NCI-H82 treated with DMSO at 0.1 percent for 48 hours (cell line): ENCODE data around the gene MYCBP2.
"Not testable (repeated sequence)": the region's sequence is repeated elsewhere in the genome, so short reads cannot be mapped to it uniquely, and the experiment has no call there.

Source experiments
- DNase-seq: peaks from one replicate; lab custom pipeline; 2025; ENCODE audit not compliant: unreplicated experiment; lab: John Stamatoyannopoulos, UW

MYCBP2 gene

DNA sequence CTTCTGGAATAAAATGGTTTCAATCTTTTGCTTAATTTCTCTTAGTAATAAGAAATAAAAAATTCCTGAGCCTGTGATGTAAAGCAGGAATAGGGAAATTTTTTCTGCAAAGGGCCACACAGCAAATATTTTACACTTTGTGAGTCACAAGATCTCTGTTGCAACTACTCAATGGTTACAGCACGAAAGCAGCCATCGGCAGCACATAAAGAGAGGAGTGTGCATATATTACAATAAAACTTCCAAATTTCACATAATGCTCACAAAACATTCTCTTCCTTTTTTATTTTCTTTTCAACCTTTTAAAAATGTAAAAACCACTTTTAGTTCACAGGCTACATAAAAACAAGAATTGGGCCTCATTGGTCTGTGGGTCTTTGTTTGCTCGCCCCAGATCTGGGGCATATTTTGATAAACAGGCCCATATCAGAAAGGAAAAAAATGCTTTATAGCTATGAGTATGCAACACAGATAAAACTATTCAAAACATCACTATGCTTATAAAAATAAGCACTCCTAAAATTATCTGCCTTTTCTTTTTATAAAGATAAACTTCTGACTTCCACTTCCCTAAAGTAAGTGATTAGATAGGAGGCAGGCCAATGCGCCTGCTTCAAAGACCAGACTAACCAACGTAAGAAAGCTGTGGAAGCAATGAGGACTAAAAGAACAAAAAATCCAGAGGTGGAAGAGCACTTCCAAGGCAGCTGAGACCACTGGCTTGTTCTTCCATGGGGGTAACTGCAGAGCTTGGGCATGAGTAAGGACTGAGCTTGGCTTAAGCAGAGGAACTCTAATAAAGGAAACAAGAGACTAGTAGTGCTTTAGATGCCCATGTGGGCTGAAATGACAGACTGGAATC, 26.5 kb downstream of the MYCBP2 start:
- DNase-seq: no peak

DNA sequence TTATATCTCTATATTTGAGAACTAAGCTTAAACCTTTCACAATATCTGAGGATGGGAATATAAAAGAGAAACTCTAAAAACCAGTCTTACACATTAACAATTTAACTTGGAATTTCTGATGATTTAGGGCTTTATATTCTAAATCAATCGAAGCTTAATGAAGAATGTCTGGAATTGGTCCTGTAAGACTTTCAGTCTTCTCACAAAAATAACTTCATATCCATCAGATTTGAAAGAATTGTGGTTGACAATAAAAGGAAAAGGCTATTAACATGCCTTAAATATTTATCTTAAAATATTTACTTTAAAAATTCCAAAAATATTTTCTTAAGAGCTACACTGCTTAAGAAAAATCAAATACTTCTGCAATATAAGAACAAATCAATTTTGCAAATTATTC, 27.3 kb downstream of the MYCBP2 start:
- no peak for DNase-seq

DNA sequence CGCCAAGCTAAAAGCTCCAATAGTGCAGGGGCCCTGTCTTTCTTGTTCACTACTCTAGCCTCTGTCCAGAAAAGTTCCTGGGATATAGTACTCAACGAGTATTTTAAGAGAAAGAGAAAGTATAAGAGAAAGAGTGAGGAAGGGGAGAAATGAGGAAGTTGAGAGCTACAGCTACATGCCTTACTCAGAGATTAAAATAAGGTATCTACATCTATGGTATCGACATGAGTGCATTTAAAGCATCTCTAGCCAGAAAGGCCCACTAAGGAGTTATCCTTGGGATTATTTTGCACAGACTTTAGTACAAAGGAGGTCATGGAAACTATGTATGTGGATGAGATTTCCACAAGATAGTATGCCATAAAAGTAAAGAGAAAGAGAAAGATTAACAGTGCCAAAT, 28.5 kb downstream of the MYCBP2 start:
- DNase-seq: no peak

DNA sequence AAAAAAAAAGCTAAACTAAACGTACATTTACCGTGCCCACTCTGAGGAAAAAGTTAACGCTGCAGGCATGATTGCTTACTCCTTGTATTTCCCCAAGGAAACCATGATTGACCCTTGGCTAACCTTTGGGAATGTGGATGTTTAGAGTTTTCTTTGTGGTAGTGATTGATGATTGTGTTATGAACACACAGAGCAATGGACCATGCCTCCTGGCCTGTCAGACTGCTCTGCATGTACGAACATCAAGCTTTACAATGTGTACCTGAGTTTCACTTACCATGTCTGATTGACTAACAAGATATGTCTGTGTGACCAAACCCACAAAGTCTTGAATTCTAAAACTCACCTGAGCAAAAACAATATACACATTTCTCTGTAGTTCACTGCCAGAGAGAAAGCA, 35.1 kb downstream of the MYCBP2 start:
- DNase-seq: no peak

DNA sequence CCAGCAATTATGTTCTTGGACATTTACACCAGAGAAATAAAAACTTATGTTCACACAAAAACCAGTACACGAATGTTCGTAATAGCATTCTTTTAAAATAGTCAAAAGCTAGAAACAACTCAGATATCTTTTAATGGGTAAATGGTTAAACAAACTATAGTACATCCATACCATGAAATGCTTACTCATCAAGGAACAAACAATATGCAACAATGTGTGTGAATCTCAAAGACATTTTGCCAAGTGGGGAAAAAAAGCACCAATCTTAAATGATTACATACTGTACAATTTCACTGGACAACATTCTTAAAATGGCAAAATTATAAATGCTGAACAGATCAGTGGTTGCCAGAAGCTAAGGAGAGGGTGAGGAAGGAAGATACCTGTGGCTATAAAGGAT, 36.6 kb downstream of the MYCBP2 start:
- no peak for DNase-seq

DNA sequence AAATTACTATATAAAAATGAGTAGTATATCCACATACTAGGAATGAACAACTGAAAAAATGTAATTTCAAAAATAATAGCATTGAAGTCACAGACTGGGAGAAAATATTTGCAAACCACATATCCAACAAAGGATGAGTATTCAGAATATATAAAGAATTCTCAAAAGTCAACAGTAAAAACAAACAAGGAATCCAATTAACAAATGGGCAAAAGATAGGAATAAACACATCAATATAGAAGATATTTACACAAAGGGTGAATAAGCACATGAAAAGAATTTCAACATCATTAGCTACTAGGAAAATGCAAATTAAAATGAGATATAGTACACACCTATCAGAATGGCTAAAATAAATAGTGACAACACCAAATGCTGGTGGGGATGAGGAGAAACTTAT, 37.0 kb downstream of the MYCBP2 start:
- no peak for DNase-seq

DNA sequence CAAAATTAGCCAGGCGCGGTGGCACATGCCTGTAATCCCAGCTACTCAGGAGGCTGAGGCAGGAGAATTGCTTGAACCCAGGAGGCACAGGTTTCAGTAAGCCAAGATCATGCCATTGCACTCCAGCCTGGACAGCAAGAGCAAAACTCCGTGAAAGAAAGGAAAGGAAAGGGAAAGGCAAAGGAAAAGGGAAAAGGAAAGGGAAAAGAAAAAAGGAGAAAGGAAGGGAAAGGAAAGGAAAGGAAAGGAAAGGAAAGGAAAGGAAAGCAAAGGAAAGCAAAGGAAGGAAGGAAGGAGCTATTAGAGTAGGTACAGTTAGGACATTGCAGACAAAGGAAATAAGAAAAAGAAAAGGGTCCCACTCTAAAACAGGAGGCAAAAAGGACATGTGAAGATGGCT, 41.3 kb downstream of the MYCBP2 start:
- DNase-seq: not testable (repeated sequence)

DNA sequence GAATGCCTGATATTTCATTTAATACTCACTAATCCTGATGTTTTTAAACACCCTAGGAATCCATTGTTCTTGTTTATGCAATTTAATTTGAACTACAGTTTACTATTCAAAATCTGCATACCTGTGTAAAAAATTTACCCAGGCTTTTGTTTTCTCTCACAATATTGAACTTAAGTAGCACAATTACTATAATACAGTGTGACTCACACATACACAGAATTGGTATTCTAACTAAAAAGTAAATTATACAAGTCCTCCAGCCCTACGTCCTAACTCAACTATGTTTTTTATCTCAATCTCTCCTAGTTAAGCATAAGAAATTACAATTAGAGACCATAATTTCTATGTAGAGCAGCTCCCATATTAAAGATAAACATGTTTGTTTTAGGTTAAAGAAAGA, 41.8 kb downstream of the MYCBP2 start:
- DNase-seq: no peak

DNA sequence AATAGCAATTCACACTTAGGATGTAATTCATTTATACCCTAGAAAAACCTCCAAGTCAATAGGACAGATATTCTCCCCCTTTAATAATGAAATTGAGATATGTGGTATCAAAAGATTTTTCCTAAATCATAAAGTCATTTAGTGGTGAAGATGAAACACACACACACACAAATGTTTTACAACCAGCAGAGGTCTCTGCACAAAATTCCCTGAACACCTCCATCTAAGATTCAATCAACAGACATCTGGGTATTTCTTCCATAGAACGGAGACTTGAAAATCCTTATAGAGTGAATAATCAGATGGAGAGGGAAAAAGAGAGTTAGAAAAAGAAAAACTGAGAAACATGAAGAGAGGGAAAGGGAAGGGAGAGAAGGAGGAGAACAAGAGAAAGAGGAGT, 52.8 kb downstream of the MYCBP2 start:
- DNase-seq: no peak

DNA sequence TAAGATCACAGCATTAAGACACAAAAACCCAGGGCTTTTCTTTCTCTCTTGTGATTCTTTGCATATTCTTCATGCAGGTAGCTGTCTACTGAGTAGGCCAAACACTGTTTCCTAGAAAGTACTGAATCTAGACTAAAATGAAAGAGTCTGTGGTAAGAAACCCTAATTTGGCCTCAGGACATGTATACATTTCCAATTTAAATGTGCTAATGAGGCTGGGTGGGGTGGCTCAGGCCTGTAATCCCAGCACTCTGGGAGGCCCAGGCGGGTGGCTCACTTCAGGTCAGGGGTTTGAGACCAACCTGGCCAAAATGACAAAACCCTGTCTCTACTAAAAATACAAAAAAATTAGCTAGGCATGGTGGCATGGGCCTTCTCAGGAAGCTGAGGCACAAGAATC, 57.8 kb downstream of the MYCBP2 start:
- DNase-seq: no peak

DNA sequence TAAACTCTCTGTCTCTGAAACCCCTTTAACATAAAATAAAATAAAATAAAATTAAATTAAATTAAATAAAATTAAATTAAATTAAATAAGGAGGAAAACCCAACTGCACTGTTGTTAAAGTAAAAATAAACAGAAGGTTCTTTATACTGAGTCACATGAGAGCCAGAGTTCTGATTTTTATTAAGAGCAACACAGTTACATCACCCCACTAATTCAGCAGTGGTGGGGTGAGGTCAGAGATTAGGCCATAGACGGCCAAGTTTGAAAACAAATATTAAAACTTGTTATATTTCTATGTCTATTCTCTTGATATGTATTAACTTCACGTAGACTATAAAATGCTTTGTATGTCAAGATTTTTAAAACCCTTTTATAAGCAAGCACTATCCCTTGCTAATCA, 59.5 kb downstream of the MYCBP2 start:
- no peak for DNase-seq

DNA sequence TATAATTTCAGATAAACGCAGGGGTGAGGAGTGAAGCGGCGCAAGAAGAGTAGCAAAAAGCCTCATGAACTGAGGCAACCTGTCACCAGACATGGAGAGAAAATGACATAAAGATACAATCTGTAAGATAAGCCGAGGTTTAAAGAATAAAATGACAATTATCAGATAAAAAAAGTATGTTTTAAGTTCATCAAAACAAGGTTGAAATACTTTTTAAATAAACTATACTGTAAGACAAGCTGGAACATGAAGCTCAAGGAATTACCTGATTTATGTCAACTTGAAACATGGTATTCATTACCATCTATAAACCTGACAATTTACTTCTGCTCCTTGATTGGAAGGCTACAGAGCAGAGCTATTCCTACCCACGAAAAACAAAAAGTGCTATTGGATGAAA, 61.6 kb downstream of the MYCBP2 start:
- no peak for DNase-seq

DNA sequence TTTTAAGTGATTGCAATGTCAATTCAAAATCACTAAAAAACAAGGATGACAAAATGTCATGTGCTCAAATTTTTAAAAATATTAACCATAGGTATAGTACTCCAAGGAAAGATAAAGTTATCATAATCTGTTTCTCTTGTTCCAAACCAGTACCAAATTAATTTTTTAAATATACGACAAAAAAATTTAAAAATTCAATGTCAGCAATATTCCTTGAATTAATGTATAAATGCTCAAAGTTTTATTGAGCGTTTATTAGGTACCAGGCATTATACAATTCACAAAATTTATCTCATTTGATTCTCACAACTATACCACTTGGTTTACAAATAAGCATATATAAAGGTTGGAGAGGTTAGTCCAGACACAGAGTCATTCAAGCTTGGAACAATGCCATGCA, 64.7 kb downstream of the MYCBP2 start:
- DNase-seq: no peak

DNA sequence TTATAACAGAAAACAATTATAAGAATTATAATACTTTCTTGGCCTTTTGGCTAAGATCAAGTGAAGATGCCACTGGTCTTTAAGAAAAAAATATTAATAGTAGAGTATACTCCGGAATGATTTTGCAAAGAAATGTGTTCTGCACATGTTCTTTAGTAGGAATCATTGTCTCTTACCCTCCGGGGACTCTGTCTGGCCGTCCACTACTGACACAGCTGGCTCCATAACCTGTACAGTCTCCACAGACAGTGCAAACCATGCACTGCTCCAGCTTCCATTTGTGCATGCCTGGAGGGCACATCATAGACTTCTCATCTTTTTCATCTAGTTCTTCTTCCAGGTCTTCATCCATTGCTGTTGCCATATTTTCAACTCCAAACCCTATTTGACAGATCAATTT, 75.9 kb downstream of the MYCBP2 start:
- no peak for DNase-seq

DNA sequence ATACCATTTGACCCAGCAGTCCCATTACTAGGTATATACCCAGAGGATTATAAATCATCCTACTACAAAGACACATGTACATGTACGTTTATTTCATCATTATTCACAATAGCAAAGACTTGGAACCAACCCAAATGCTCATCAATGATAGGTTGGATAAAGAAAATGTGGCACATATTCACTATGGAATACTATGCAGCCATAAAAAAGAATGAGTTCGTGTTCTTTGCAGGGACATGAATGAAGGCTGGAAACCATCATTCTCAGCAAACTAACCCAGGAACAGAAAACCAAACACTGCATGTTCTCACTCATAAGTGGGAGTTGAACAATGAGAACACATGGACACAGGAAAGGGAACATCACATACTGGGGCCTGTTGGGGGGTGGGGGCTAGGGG, 81.7 kb downstream of the MYCBP2 start:
- DNase-seq: not testable (repeated sequence)

DNA sequence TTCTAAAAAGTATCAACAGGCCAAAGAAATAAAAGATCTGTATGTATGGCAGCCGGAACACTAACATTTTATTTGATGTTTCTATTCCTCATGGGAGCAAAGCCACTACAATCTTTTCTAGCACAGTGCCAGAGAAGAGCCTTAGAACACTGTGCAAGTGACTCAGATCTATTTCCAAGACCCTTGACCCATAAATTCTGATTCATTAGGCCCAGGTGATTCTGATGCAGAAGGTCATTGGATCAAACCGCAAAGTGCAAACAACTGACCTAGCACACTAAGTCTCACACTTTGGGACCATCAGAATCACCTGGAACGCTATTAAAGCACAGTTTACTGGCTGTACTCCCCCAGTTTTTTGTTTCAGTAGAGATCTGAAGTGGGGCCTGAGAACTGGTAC, 87.6 kb downstream of the MYCBP2 start:
- DNase-seq: no peak

DNA sequence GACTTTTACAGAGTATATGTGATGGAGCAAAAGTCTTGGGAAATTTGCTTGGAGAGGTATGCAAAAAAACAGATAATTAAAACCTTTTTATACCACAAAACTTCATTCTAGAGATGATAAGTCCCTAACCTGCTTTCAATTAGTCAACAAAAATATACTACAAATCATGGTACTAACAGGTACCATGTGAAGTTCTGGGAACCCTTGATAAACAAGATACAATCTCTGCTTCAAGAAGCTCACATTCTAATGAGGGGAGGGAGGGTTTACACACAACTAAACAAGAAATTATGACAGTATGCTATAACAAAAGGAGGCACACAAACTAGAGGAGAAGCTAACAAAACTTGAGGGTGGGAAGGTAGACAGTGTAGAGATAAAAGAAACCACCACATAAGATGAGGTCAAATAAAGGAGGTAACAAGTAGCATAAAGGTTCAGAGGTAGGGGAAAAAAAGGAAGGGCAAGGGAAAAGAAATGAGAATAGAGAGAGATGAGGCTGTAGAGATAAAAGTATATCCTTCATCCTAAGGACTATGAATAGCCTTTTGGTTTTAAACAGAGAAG, 91.4 kb downstream of the MYCBP2 start:
- DNase-seq: no peak

DNA sequence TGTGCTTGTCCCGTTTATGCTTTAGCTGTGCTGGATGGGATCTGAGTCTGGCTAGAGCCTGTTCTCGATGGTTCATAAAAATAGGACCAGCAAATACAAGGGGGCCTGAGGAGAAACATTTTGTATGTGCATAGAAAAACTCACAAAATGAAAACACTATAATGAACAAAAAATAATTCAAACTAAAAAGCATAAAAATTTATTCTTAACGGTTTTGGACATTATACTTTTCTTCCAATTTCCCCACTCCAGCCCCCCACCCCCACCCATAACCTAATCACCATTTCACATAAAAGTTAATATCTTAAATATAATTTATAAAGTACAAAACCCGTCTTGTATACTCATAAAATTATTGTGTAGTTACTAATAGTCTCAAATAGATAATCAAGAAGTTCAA, 93.7 kb downstream of the MYCBP2 start:
- DNase-seq: no peak

DNA sequence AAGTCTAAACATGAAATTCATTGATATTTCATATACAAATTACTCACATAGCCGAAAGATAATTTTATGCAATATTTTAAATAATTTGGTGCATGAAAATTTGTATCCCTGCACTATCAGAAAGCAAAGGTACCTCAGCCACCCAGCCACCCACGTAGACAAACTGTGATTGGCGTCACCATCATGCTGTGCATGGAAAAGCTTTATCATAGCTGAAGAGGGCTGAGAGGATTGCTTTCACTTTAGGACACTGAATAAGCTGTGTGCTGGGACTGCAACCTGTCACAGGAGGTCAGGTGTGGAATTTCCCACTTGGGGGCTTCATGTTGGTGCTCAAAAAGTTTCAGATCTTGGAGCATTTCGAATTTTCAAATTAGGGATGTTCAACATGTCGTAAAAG, 96.3 kb downstream of the MYCBP2 start:
- DNase-seq: no peak

DNA sequence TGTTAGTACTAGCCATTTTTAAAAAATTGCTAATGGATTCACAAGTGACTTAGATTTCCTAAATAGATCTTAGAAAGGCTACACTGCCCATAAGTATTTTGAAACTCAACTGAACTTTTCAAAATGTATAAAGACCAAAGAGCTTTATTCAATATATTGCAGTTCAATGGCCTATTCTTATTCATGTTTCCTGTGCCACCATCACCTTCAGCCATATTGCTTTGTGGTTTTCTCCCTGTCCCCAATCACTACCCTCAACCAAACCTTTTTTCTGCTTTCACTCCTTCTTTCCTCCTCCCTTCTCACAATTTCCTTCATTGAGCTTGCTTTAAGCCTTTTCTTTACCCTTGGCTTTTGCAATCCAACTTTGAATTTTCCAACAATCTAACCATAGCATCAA, 100.9 kb downstream of the MYCBP2 start:
- DNase-seq: no peak

DNA sequence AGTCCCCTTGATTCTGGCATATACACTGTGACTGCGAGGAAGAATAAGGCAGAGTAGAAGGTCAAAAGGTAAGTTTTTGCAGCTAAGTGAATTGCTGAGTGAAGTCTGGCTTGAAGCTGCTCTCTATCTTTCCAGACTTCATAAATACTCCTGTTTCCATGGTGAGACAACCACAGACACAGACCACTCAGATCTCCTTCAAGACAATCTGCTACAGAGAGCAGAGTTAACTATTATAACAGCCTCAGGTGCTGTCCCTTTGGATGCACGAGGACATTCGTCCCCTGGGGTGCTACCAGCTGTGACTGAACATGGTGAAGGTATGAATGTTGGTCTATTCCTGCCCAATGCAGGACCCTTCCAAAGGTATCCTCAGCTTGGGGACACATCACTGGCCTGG, 104.0 kb downstream of the MYCBP2 start:
- DNase-seq: no peak

DNA sequence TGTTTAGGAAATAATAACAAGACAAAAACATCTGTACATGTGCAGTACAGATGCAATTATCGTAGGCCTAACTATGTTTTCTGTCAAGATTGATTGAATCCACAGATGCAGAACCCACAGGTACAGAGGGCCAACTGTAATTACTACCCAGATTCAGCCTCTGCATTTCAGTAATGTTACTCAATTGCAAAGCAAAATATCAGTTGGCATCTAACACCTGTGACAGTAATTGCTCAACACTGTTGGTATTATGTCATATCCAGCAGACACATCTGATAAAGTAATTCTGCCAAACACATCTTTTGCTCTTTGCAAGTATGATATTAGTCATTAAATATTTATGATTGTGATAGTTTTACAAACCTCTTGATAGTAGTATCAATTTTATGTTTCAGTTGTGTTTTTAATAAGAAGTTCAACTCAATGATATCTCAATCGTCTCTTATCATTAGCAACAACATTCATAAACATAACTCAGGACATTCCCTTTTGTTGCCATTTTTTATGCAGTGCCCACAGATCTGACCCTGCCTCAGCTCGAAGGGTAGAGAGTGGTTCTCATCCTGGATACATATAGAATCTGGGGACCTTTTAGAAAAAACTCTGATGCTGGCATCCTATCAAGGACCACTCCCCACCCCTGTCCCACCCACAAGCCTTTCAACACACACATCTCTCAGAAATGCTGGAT, 104.7 kb downstream of the MYCBP2 start:
- no peak for DNase-seq
